Vagina (tissue), 2 donors: ENCODE data around the gene TCAF1. TPM values are rescaled to one million over a fixed set of nuclear protein-coding genes. Genes with fewer than 3 reads are reported as not detected.

Experiments used
- DNase-seq, 2 donors: peaks; one replicate each; pipeline ENCODE4 v3.0.0-alpha.2; 2017; ENCODE audit errors: extremely low spot score in 2 of 2
- H3K27ac ChIP-seq: fragments of 200-600 bp; sonication (generic); one replicate; pipeline ENCODE4 v1.5.1; 2019
- H3K27me3 ChIP-seq: fragments of 200-600 bp; sonication (generic); one replicate; pipeline ENCODE4 v1.5.1; 2019
- H3K36me3 ChIP-seq, 2 donors: fragments of 200-600 bp; sonication (generic); one replicate each; pipeline ENCODE4 v1.5.1; 2017 to 2019
- H3K4me1 ChIP-seq: fragments of 200-600 bp; sonication (generic); one replicate; pipeline ENCODE4 v1.5.1; 2019
- H3K4me3 ChIP-seq, 2 donors: fragments of 200-600 bp; sonication (generic); 1 replicate in 1 of 2; 2 replicates in 1 of 2; pipeline ENCODE4 v1.5.1; 2016 to 2019
- H3K9me3 ChIP-seq: fragments of 200-600 bp; sonication (generic); one replicate; pipeline ENCODE4 v1.5.1; 2019
- CTCF ChIP-seq, 3 experiments: fragments of 450-650 bp in 2 of 3; fragments of 200-600 bp in 1 of 3; sonication (generic) in 1 of 3; IDR thresholded peaks; one replicate each; pipeline ENCODE4 v1.5.1; 2017 to 2019; ENCODE audit warnings: antibody characterized with exemption in 3 of 3, mild to moderate bottlenecking in 2 of 3, moderate library complexity in 2 of 3
- POLR2A ChIP-seq, 2 donors: fragments of 450-650 bp; IDR thresholded peaks; one replicate each; pipeline ENCODE4 v1.6.1; 2017; ENCODE audit warnings: antibody characterized with exemption in 2 of 2, mild to moderate bottlenecking in 2 of 2, moderate library complexity in 2 of 2
- POLR2AphosphoS5 ChIP-seq, 2 donors: sonication (generic); formaldehyde crosslinking; IDR thresholded peaks; one replicate each; pipeline ENCODE4 v1.9.0; 2017; ENCODE audit warnings: antibody characterized with exemption in 2 of 2, mild to moderate bottlenecking in 2 of 2, low read depth in 1 of 2; ENCODE audit not compliant: insufficient read depth in 1 of 2
- intact Hi-C: fragments of 100-400 bp; cut with DNase I; formaldehyde crosslinking; loops from one replicate; pipeline ENCODE4 v1.15.1; 2023
- total RNA-seq: library from RNA; depleted of rRNA; stranded (reverse); fragments of >200 nt; gene quantifications from one replicate; pipeline ENCODE4 v1.2.3, GENCODE V29; 2016

The TCAF1 gene, protein sequence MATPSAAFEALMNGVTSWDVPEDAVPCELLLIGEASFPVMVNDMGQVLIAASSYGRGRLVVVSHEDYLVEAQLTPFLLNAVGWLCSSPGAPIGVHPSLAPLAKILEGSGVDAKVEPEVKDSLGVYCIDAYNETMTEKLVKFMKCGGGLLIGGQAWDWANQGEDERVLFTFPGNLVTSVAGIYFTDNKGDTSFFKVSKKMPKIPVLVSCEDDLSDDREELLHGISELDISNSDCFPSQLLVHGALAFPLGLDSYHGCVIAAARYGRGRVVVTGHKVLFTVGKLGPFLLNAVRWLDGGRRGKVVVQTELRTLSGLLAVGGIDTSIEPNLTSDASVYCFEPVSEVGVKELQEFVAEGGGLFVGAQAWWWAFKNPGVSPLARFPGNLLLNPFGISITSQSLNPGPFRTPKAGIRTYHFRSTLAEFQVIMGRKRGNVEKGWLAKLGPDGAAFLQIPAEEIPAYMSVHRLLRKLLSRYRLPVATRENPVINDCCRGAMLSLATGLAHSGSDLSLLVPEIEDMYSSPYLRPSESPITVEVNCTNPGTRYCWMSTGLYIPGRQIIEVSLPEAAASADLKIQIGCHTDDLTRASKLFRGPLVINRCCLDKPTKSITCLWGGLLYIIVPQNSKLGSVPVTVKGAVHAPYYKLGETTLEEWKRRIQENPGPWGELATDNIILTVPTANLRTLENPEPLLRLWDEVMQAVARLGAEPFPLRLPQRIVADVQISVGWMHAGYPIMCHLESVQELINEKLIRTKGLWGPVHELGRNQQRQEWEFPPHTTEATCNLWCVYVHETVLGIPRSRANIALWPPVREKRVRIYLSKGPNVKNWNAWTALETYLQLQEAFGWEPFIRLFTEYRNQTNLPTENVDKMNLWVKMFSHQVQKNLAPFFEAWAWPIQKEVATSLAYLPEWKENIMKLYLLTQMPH
- 50.1 TPM for total RNA-seq

- no peaks in the 10 kb centered on the region for H3K27me3 ChIP-seq
- TF ChIP-seq POLR2AphosphoS5 (IDR thresholded peaks at IDR 0.05; ENCODE audit: insufficient read depth in 1 of 2, low read depth in 1 of 2) (peak; percentile 50 to 92), POLR2A (IDR thresholded peaks at IDR 0.05) (peak in 1 of 2 donors; percentile 54), CTCF (IDR thresholded peaks at IDR 0.05) (peak in 1 of 3 experiments; percentile 21)
Measured at GRCh38 chr7:143901668-143902331, at the start of gene TCAF1. Gene TCAF1, minus strand, starts transcription at chr7:143902176. Its CDS starts 25,568 bp downstream, at chr7:143876608.

GRCh38 chr7:143948733-143949132, 46.8 kb upstream of the TCAF1 start:
- intact Hi-C loops: no loop called here
- TF ChIP-seq POLR2A (IDR thresholded peaks at IDR 0.05) (no peak), POLR2AphosphoS5 (IDR thresholded peaks at IDR 0.05; ENCODE audit: insufficient read depth in 1 of 2, low read depth in 1 of 2) (no peak), CTCF (IDR thresholded peaks at IDR 0.05) (no peak)
- no peak for DNase-seq
- H3K4me3 ChIP-seq: no peak overlapping the region
- no peak overlapping the region for H3K27ac ChIP-seq
- no peaks in the 10 kb centered on the region for H3K9me3 ChIP-seq
- H3K4me1 ChIP-seq: no peaks in the 10 kb centered on the region
- no peaks in the 10 kb centered on the region for H3K36me3 ChIP-seq
- no peaks in the 10 kb centered on the region for H3K27me3 ChIP-seq

More at GRCh38 chr7:143901668-143902331, at the start of gene TCAF1:
- Histone ChIP-seq H3K4me1 (peaks cover 23% of the 10 kb centered on the region), H3K4me3 (peak within 1 kb of the TSS; percentile 71 to 83), H3K36me3 (no peaks in the 10 kb centered on the region), H3K27ac (peak within 1 kb of the TSS; percentile 89), H3K9me3 (no peaks in the 10 kb centered on the region)
- intact Hi-C loops: no loop called here
- DNase-seq: peak in 1 of 2 donors; percentile 97

DNA sequence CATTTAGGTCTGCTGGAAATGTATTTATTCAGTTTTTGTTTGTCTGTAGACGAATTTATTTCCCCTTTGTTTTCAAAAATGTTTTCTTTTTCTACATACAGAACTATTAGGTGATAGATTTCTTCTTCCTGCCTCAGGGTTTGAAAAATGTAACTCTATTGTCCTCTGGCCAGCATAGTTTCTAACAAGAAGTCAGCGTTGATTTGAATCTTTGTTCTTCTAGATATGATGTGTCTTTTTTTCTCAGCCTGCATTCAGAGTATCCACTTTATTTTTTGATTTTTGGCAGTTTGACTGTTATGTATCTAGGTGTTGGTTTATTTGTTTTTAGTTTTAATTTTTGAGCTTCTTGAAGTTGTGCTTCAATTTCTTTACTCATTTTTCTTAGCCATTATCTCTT, 45.1 kb upstream of the TCAF1 start:
- intact Hi-C loops: no loop called here
- no peak overlapping the region for H3K27ac ChIP-seq
- H3K27me3 ChIP-seq: no peaks in the 10 kb centered on the region
- DNase-seq: no peak
- no peaks in the 10 kb centered on the region for H3K4me1 ChIP-seq
- H3K9me3 ChIP-seq: no peaks in the 10 kb centered on the region
- TF ChIP-seq POLR2A (IDR thresholded peaks at IDR 0.05) (no peak), CTCF (IDR thresholded peaks at IDR 0.05) (no peak), POLR2AphosphoS5 (IDR thresholded peaks at IDR 0.05; ENCODE audit: insufficient read depth in 1 of 2, low read depth in 1 of 2) (no peak)
- no peak overlapping the region for H3K4me3 ChIP-seq
- no peaks in the 10 kb centered on the region for H3K36me3 ChIP-seq

- Histone ChIP-seq H3K27ac (no peak overlapping the region), H3K4me3 (no peak overlapping the region), H3K27me3 (no peaks in the 10 kb centered on the region), H3K36me3 (no peaks in the 10 kb centered on the region), H3K4me1 (no peaks in the 10 kb centered on the region), H3K9me3 (no peaks in the 10 kb centered on the region)
- no peak for TF ChIP-seq CTCF (IDR thresholded peaks at IDR 0.05)
- TF ChIP-seq POLR2AphosphoS5 (IDR thresholded peaks at IDR 0.05; ENCODE audit: insufficient read depth in 1 of 2, low read depth in 1 of 2): no peak
- TF ChIP-seq POLR2A (IDR thresholded peaks at IDR 0.05): no peak
- no peak for DNase-seq
- intact Hi-C loops: no loop called here
Measured at GRCh38 chr7:143945423-143945822, 43.4 kb upstream of the TCAF1 start.
